K562 (cell line): ENCODE measurements around the gene LRRC4. TPM values are rescaled to one million over a fixed set of nuclear protein-coding genes. Genes with fewer than 3 reads are reported as not detected.

Source experiments
- ADNP ChIP-seq: fragments of 200-800 bp; sonication (Bioruptor generic); IDR thresholded peaks from 2 replicates; pipeline ENCODE4 v1.6.1; 2016; ENCODE audit warnings: missing genetic modification characterization, missing compliant biosample characterization
- ARID4B ChIP-seq: sonication (generic); formaldehyde crosslinking; IDR thresholded peaks from 2 replicates; pipeline ENCODE4 v1.8.0; 2022; ENCODE audit warnings: mild to moderate bottlenecking, missing genetic modification reagents
- BHLHE40 ChIP-seq: IDR thresholded peaks from 2 replicates; pipeline ENCODE4 v1.6.1; 2011; ENCODE audit warnings: low read length, improper control_type of control experiment
- GATAD2B ChIP-seq: fragments of 450-650 bp; IDR thresholded peaks from 2 replicates; pipeline ENCODE4 v1.6.1; 2017; ENCODE audit warnings: mild to moderate bottlenecking, borderline replicate concordance
- HDAC1 ChIP-seq, 2 experiments: fragments of 450-650 bp; IDR thresholded peaks; 2 replicates each; pipeline ENCODE4 v1.6.1; 2016 to 2017; ENCODE audit warnings: inconsistent platforms in 1 of 2, mild to moderate bottlenecking in 1 of 2, moderate library complexity in 1 of 2
- HMGXB4 ChIP-seq: sonication (generic); formaldehyde crosslinking; IDR thresholded peaks from 2 replicates; pipeline ENCODE4 v1.8.1; 2023; ENCODE audit warnings: mild to moderate bottlenecking, missing genetic modification reagents
- MBD2 ChIP-seq: sonication (generic); IDR thresholded peaks from 2 replicates; pipeline ENCODE4 v1.6.1; 2016; ENCODE audit warnings: low read depth, borderline replicate concordance
- NFXL1 ChIP-seq: fragments of 450-650 bp; formaldehyde crosslinking; IDR thresholded peaks from 2 replicates; pipeline ENCODE4 v1.4.0; 2021; ENCODE audit warnings: mild to moderate bottlenecking
- RFX1 ChIP-seq: fragments of 450-650 bp; IDR thresholded peaks from 2 replicates; pipeline ENCODE4 v1.6.1; 2016; ENCODE audit warnings: mild to moderate bottlenecking, moderate library complexity
- RREB1 ChIP-seq: fragments of 250-450 bp; sonication (Bioruptor Pico); IDR thresholded peaks from 2 replicates; pipeline ENCODE4 v1.4.0; 2020
- SMARCB1 ChIP-seq: IDR thresholded peaks from 2 replicates; pipeline ENCODE4 v1.6.1; 2011; ENCODE audit warnings: improper control_type of control experiment, low read depth; ENCODE audit not compliant: insufficient read length
- THAP7 ChIP-seq: fragments of 250-450 bp; sonication (Bioruptor Pico); IDR thresholded peaks from 2 replicates; pipeline ENCODE4 v1.5.0; 2021
- ZNF398 ChIP-seq: fragments of 250-450 bp; sonication (Bioruptor Pico); IDR thresholded peaks from 2 replicates; pipeline ENCODE4 v1.8.0; 2021; ENCODE audit warnings: moderate library complexity, mild to moderate bottlenecking, inconsistent platforms
- polyA plus RNA-seq, 8 experiments: library from polyadenylated mRNA; depleted of rRNA in 4 of 8; stranded (reverse) in 5 of 8; unstranded in 3 of 8; fragments of >200 nt; fragmentation: Nextera tagmentation in 2 of 8; fragmentation: Illumina TruSeq in 1 of 8; extraction: Ambion mirVana in 2 of 8; extraction: Trizol in 1 of 8; gene quantifications; 2 replicates each; pipeline versions ENCODE4 v1.2.1 to v1.2.3, GENCODE V29; 2011 to 2014; ENCODE audit warnings: inconsistent platforms in 1 of 8, missing spikeins in 1 of 8
- total RNA-seq, 7 experiments: library from RNA; depleted of rRNA in 6 of 7; stranded (reverse); fragments of >200 nt in 6 of 7; fragmentation: Illumina TruSeq in 2 of 7; extraction: Trizol in 2 of 7; gene quantifications; 2 replicates each; pipeline versions ENCODE4 v1.2.1 to v1.2.3, GENCODE V29; 2011 to 2021; ENCODE audit warnings: low replicate concordance in 1 of 7

LRRC4 gene
- total and polyA plus RNA-seq, 9 of the 15 experiments (the other 6 are each of a cell fraction or from before 2014, with no cell fraction given), result 0.04 to 0.11 TPM; not detected in 7

GRCh38 chr7:128005759-128006159, 25.5 kb downstream of the LRRC4 start (continued):
- TF ChIP-seq ARID4B (CRISPR knock-in tag) (no peak), RREB1 (CRISPR knock-in tag) (no peak), SMARCB1 (no peak), BHLHE40 (no peak), ADNP (no peak), GATAD2B (no peak), THAP7 (CRISPR knock-in tag) (no peak), MBD2 (0 out of 2 replicates have a peak, but pooled peaks have one; percentile 16), RFX1 (no peak), ZNF398 (CRISPR knock-in tag) (no peak), HMGXB4 (CRISPR knock-in tag) (no peak), HDAC1 (IDR thresholded peaks at IDR 0.05) (0 out of 4 replicates have a peak, but pooled peaks of 1 of the 2 experiments have one; percentile 18), NFXL1 (no peak)
